ENCODE measurements around the gene ANO6.

DNA sequence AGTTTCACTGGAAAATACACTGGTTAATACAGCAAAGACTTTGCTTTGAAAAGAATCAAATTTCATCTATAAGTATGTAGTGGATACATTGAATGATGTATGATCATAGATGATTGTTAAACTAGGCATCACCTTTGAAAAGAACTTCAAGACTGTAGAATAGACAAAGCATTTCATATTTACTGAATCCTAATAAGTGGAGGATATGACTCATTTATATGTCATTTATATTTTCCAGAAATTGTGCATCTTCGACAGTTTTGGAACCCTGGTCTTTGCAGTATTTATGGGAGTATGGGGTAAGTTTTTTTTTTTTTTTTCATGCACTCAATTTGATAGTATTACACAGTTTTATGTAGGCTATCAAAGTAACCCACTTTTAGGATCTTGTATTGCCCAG is 161.9 kb downstream of the ANO6 start:
- TF ChIP-seq, protein P1, sequence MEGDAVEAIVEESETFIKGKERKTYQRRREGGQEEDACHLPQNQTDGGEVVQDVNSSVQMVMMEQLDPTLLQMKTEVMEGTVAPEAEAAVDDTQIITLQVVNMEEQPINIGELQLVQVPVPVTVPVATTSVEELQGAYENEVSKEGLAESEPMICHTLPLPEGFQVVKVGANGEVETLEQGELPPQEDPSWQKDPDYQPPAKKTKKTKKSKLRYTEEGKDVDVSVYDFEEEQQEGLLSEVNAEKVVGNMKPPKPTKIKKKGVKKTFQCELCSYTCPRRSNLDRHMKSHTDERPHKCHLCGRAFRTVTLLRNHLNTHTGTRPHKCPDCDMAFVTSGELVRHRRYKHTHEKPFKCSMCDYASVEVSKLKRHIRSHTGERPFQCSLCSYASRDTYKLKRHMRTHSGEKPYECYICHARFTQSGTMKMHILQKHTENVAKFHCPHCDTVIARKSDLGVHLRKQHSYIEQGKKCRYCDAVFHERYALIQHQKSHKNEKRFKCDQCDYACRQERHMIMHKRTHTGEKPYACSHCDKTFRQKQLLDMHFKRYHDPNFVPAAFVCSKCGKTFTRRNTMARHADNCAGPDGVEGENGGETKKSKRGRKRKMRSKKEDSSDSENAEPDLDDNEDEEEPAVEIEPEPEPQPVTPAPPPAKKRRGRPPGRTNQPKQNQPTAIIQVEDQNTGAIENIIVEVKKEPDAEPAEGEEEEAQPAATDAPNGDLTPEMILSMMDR (IDR thresholded peaks at IDR 0.05): no peak
- TF ChIP-seq POLR2A (IDR thresholded peaks at IDR 0.05) (no peak), POLR2AphosphoS5 (IDR thresholded peaks at IDR 0.05) (no peak)
